SK-N-SH (cell line): ENCODE results near the gene MSX1. TPM values are rescaled to one million over a fixed set of nuclear protein-coding genes. Genes with fewer than 3 reads are reported as not detected.

Source experiments
- CTCF ChIA-PET: fragments of 300-600, 350-600 bp; formaldehyde crosslinking; extraction: SDS; loops from one replicate; lab custom pipeline; 2021; lab: Yijun Ruan, JAX
- POLR2A ChIA-PET: fragments of 350-600 bp; sonication (Branson Sonifier 250); formaldehyde crosslinking; extraction: SDS; loops from one replicate; lab custom pipeline; 2020; ENCODE audit warnings: antibody characterized with exemption, inconsistent platforms; lab: Yijun Ruan, JAX
- DNase-seq: peaks from one replicate; pipeline ENCODE4 v3.0.0; 2012
- H2AFZ ChIP-seq: fragments of 200-600 bp; sonication (generic); 2 replicates; pipeline ENCODE4 v1.8.1; 2016; ENCODE audit warnings: antibody characterized with exemption, mild to moderate bottlenecking, low read depth
- H3F3A ChIP-seq: fragments of 200-600 bp; sonication (generic); replicated peaks from 2 replicates; pipeline ENCODE3; 2016; ENCODE audit warnings: antibody characterized with exemption, mild to moderate bottlenecking; ENCODE audit not compliant: insufficient read depth
- H3K27ac ChIP-seq, 2 experiments: fragments of 200-500 bp in 1 of 2; fragments of 200-600 bp in 1 of 2; sonication (Bioruptor generic) in 1 of 2; sonication (generic), shearing (Covaris generic) in 1 of 2; 2 replicates each; pipeline versions ENCODE4 v1.5.1 to v1.6.1; 2014 to 2016; ENCODE audit warnings: low read depth in 2 of 2, inconsistent platforms in 1 of 2, low read length in 1 of 2, mild to moderate bottlenecking in 1 of 2, mixed read lengths in 1 of 2
- H3K27me3 ChIP-seq: fragments of 200-600 bp; sonication (generic), shearing (Covaris generic); 2 replicates; pipeline ENCODE4 v1.6.1; 2016; ENCODE audit warnings: mixed run types; ENCODE audit not compliant: insufficient read depth
- H3K36me3 ChIP-seq, 2 experiments: fragments of 200-500 bp in 1 of 2; fragments of 200-600 bp in 1 of 2; sonication (Bioruptor generic) in 1 of 2; sonication (generic) in 1 of 2; replicated peaks in 1 of 2; 2 replicates each; pipeline versions ENCODE3 to v1.5.1; 2014 to 2016; ENCODE audit warnings: low read length in 1 of 2, mild to moderate bottlenecking in 1 of 2; ENCODE audit not compliant: insufficient read depth in 2 of 2, control insufficient read depth in 1 of 2
- H3K4me1 ChIP-seq, 2 experiments: fragments of 200-500 bp in 1 of 2; fragments of 200-600 bp in 1 of 2; sonication (Bioruptor generic) in 1 of 2; sonication (generic), shearing (Covaris generic) in 1 of 2; 2 replicates each; pipeline versions ENCODE4 v1.5.1 to v1.6.1; 2014 to 2016; ENCODE audit warnings: low read depth in 1 of 2, low read length in 1 of 2, mixed run types in 1 of 2; ENCODE audit not compliant: insufficient read depth in 2 of 2, control insufficient read depth in 1 of 2
- H3K4me2 ChIP-seq: fragments of 200-600 bp; sonication (generic), shearing (Covaris generic); 2 replicates; pipeline ENCODE4 v1.6.1; 2017; ENCODE audit warnings: mixed run types
- H3K4me3 ChIP-seq, 2 experiments: fragments of 200-500 bp in 1 of 2; fragments of 200-600 bp in 1 of 2; sonication (Bioruptor generic) in 1 of 2; sonication (generic), shearing (Covaris generic) in 1 of 2; 2 replicates each; pipeline versions ENCODE4 v1.5.1 to v1.8.1; 2014 to 2016; ENCODE audit warnings: low read depth in 2 of 2, inconsistent platforms in 1 of 2, low read length in 1 of 2, mild to moderate bottlenecking in 1 of 2, mixed read lengths in 1 of 2, moderate library complexity in 1 of 2
- H3K79me2 ChIP-seq: fragments of 200-600 bp; sonication (generic); 2 replicates; pipeline ENCODE4 v1.8.1; 2017; ENCODE audit warnings: mild to moderate bottlenecking; ENCODE audit not compliant: insufficient read depth
- H3K9ac ChIP-seq: fragments of 200-600 bp; sonication (generic); 2 replicates; pipeline ENCODE4 v1.6.1; 2017; ENCODE audit warnings: mixed run types
- H3K9me2 ChIP-seq: fragments of 200-600 bp; sonication (generic); 2 replicates; pipeline ENCODE4 v1.6.1; 2017; ENCODE audit warnings: mixed run types
- H3K9me3 ChIP-seq: fragments of 200-600 bp; sonication (generic); 2 replicates; pipeline ENCODE4 v1.6.1; 2017; ENCODE audit warnings: mixed run types, mild to moderate bottlenecking, moderate library complexity
- H4K20me1 ChIP-seq: fragments of 200-600 bp; sonication (generic); 2 replicates; pipeline ENCODE4 v1.6.1; 2017; ENCODE audit warnings: mild to moderate bottlenecking, mixed run types; ENCODE audit not compliant: insufficient read depth
- ELF1 ChIP-seq: IDR thresholded peaks from 2 replicates; pipeline ENCODE4 v1.4.0; 2012
- FOSL2 ChIP-seq: IDR thresholded peaks from 2 replicates; pipeline ENCODE4 v1.4.0; 2012; ENCODE audit warnings: low read depth, mild to moderate bottlenecking, moderate library complexity, borderline replicate concordance
- FOXM1 ChIP-seq: IDR thresholded peaks from 2 replicates; pipeline ENCODE4 v1.4.0; 2012; ENCODE audit warnings: low read depth, mild to moderate bottlenecking
- JUND ChIP-seq: IDR thresholded peaks from 2 replicates; pipeline ENCODE4 v1.4.0; 2012
- MAX ChIP-seq: IDR thresholded peaks from 2 replicates; pipeline ENCODE4 v1.4.0; 2012; ENCODE audit warnings: low read depth
- POLR2AphosphoS5 ChIP-seq: IDR thresholded peaks from 2 replicates; pipeline ENCODE4 v1.6.1; 2012; ENCODE audit warnings: low read depth, low read length
- RCOR1 ChIP-seq: fragments of 150-350 bp; IDR thresholded peaks from 2 replicates; pipeline ENCODE4 v1.6.1; 2017; ENCODE audit warnings: antibody characterized with exemption, low read length
- RXRA ChIP-seq: IDR thresholded peaks from 2 replicates; pipeline ENCODE4 v1.4.0; 2012; ENCODE audit warnings: low read depth, mild to moderate bottlenecking, borderline replicate concordance
- SIN3A ChIP-seq: IDR thresholded peaks from 2 replicates; pipeline ENCODE4 v1.6.1; 2012; ENCODE audit warnings: low read depth, mild to moderate bottlenecking, low read length, moderate library complexity, borderline replicate concordance
- TCF12 ChIP-seq: IDR thresholded peaks from 2 replicates; pipeline ENCODE4 v1.4.0; 2012
- TEAD4 ChIP-seq: IDR thresholded peaks from 2 replicates; pipeline ENCODE4 v1.4.0; 2012; ENCODE audit warnings: mild to moderate bottlenecking, borderline replicate concordance; ENCODE audit not compliant: insufficient read depth
- USF1 ChIP-seq: IDR thresholded peaks from 2 replicates; pipeline ENCODE4 v1.4.0; 2012; ENCODE audit warnings: low read depth, borderline replicate concordance
- USF2 ChIP-seq: fragments of 150-350 bp; IDR thresholded peaks from 2 replicates; pipeline ENCODE4 v1.6.1; 2017; ENCODE audit warnings: antibody characterized with exemption, low read length, low read depth, borderline replicate concordance
- YY1 ChIP-seq: IDR thresholded peaks from 2 replicates; pipeline ENCODE4 v1.4.0; 2012; ENCODE audit warnings: low read depth, mild to moderate bottlenecking
- WGBS: methylation state at CpG from one replicate; pipeline ENCODE4 v1.1.6; 2017; ENCODE audit warnings: low lambda C conversion rate; 5-methylcytosine and 5-hydroxymethylcytosine counted together
- polyA plus RNA-seq, 3 experiments: library from polyadenylated mRNA; depleted of rRNA; stranded (reverse); fragments of >200 nt; gene quantifications; 2 replicates each; pipeline ENCODE4 v1.2.3, GENCODE V29; 2012

The MSX1 gene
- polyA plus RNA-seq, 1 of the 3 experiments (the other 2 are of a cell fraction): 2.1 TPM

- H3F3A ChIP-seq: no peaks in the 10 kb centered on the region
- H3K4me1 ChIP-seq: peaks cover 0 to 8% of the 10 kb centered on the region in 2 experiments; a peak in 1 of 4 replicates
- no peaks in the 10 kb centered on the region for H3K9me2 ChIP-seq
- TF ChIP-seq USF2 (no peak), YY1 (no peak), TCF12 (no peak), RXRA (no peak), FOSL2 (no peak), TEAD4 (no peak), USF1 (no peak), JUND (no peak)
- TF ChIP-seq, all 33 proteins: peak for 0
- Histone ChIP-seq H3K27me3 (peaks cover 77% of the 10 kb centered on the region), H3K9ac (no peak overlapping the region), H2AFZ (peak overlapping the region; percentile 72; the same call in 1 of the 2 replicates), H3K27ac (no peak overlapping the region), H3K4me2 (peak overlapping the region; percentile 81), H3K4me3 (peak overlapping the region; percentile 47 to 63), H3K36me3 (no peaks in the 10 kb centered on the region), H4K20me1 (peaks cover 12% of the 10 kb centered on the region; the same call in 1 of the 2 replicates), H3K79me2 (no peaks in the 10 kb centered on the region), H3K9me3 (no peaks in the 10 kb centered on the region)
- CTCF ChIA-PET: no interaction called here
- peak; percentile 71 for DNase-seq
- no CpG with 5 or more reads among the region's 80 CpGs for WGBS
- POLR2A ChIA-PET: no interaction called here
Measured at GRCh38 chr4:4859799-4860599, 534 bp downstream of the MSX1 start.

- CTCF ChIA-PET: interaction anchor here (0.6 kb wide), 3 partner anchors 171 to 340 kb away, joined by 3 read pairs; no protein-coding TSS in a partner anchor
Measured at GRCh38 chr4:4860600-4861389, 1.3 kb downstream of the MSX1 start.

More at GRCh38 chr4:4860600-4861389, 1.3 kb downstream of the MSX1 start:
- Histone ChIP-seq H3K4me1 (peaks cover 0 to 8% of the 10 kb centered on the region in 2 experiments; a peak in 1 of 4 replicates), H3F3A (no peaks in the 10 kb centered on the region), H2AFZ (peak overlapping the region; percentile 72; the same call in 1 of the 2 replicates), H3K9ac (no peak overlapping the region), H3K4me2 (peak overlapping the region; percentile 81), H3K27ac (no peak overlapping the region), H3K9me3 (no peaks in the 10 kb centered on the region), H3K36me3 (no peaks in the 10 kb centered on the region), H3K4me3 (peak overlapping the region; percentile 47 to 63), H4K20me1 (peaks cover 12% of the 10 kb centered on the region; the same call in 1 of the 2 replicates), H3K79me2 (no peaks in the 10 kb centered on the region)
- 4% methylated on average over 26 of the region's 39 CpGs for WGBS
- peak; percentile 62 for DNase-seq
- POLR2A ChIA-PET: no interaction called here
- no peak for TF ChIP-seq MAX
- TF ChIP-seq POLR2AphosphoS5: no peak
- TF ChIP-seq JUND: no peak
- no peak for TF ChIP-seq RCOR1
- no peak for TF ChIP-seq FOSL2
- no peak for TF ChIP-seq TEAD4
- TF ChIP-seq ELF1: no peak
- TF ChIP-seq USF2: no peak
- no peak for TF ChIP-seq SIN3A
- no peak for TF ChIP-seq FOXM1
- TF ChIP-seq, all 33 proteins: peak for 0
- no peaks in the 10 kb centered on the region for H3K9me2 ChIP-seq
- H3K27me3 ChIP-seq: peaks cover 77% of the 10 kb centered on the region
